D341Med (cell line): ENCODE measurements around the gene CFAP69.
A peak's percentile ranks its signal among the peaks of the same experiment; 100 is the strongest.
"Not testable (repeated sequence)": the region's sequence is repeated elsewhere in the genome, so short reads cannot be mapped to it uniquely, and the experiment has no call there.

Source experiments
- DNase-seq: peaks from one replicate; pipeline ENCODE4 v3.0.0; 2012; ENCODE audit warnings: low spot score

Gene CFAP69

GRCh38 chr7:90272242-90272641 is 27.3 kb downstream of the CFAP69 start:
- DNase-seq: no peak

- DNase-seq: no peak
Observed at GRCh38 chr7:90274161-90274560, 29.2 kb downstream of the CFAP69 start.

- no peak for DNase-seq
Observed at GRCh38 chr7:90276033-90276728, 31.2 kb downstream of the CFAP69 start.

GRCh38 chr7:90288154-90288553 is 43.2 kb downstream of the CFAP69 start:
- no peak for DNase-seq

GRCh38 chr7:90290244-90291113 is 45.5 kb downstream of the CFAP69 start:
- no peak for DNase-seq

GRCh38 chr7:90298145-90299038 is 53.4 kb downstream of the CFAP69 start:
- DNase-seq: peak; percentile 49

GRCh38 chr7:90303241-90303640 is 58.3 kb downstream of the CFAP69 start:
- no peak for DNase-seq

GRCh38 chr7:90309872-90310271 is 64.9 kb downstream of the CFAP69 start:
- DNase-seq: no peak

- no peak for DNase-seq
Observed at GRCh38 chr7:90311175-90311574, 66.2 kb downstream of the CFAP69 start.

- no peak for DNase-seq
Observed at GRCh38 chr7:90312745-90313144, 67.8 kb downstream of the CFAP69 start.

- no peak for DNase-seq
Observed at GRCh38 chr7:90313907-90314306, 68.9 kb downstream of the CFAP69 start.

- no peak for DNase-seq
Observed at GRCh38 chr7:90320014-90320413, 75.0 kb downstream of the CFAP69 start.

GRCh38 chr7:90320418-90320800 is 75.4 kb downstream of the CFAP69 start:
- DNase-seq: no peak

- peak; percentile 76 for DNase-seq
Observed at GRCh38 chr7:90320801-90321494, 76.0 kb downstream of the CFAP69 start, which contains the start of gene FAM237B. Gene FAM237B, minus strand, starts transcription at chr7:90321304. Its CDS starts 1,556 bp downstream, at chr7:90319748.

GRCh38 chr7:90322837-90323236 is 77.9 kb downstream of the CFAP69 start:
- DNase-seq: no peak

- DNase-seq: peak; percentile 44
Observed at GRCh38 chr7:90326500-90326899, 81.5 kb downstream of the CFAP69 start.

GRCh38 chr7:90334193-90334843 is 89.3 kb downstream of the CFAP69 start:
- no peak for DNase-seq

GRCh38 chr7:90334926-90335325 is 90.0 kb downstream of the CFAP69 start:
- DNase-seq: not testable (repeated sequence)

- no peak for DNase-seq
Observed at GRCh38 chr7:90337106-90337505, 92.1 kb downstream of the CFAP69 start.

- DNase-seq: no peak
Observed at GRCh38 chr7:90345016-90345415, 100.0 kb downstream of the CFAP69 start.
